Stomach smooth muscle (tissue), 2 donors: Measurements from ENCODE around the gene ANKRD34C.

ENCODE experiments used
- H3K27ac ChIP-seq: one replicate; pipeline ENCODE4 v1.7.0; 2013; ENCODE audit warnings: mild to moderate bottlenecking, low read length, inconsistent platforms
- H3K27me3 ChIP-seq, 2 donors: one replicate each; pipeline ENCODE4 v1.7.0; 2013; ENCODE audit warnings: low read length in 2 of 2; ENCODE audit not compliant: insufficient read depth in 2 of 2, control insufficient read depth in 1 of 2
- H3K36me3 ChIP-seq, 2 donors: one replicate each; pipeline ENCODE4 v1.7.0; 2013; ENCODE audit warnings: low read length in 2 of 2; ENCODE audit not compliant: control insufficient read depth in 2 of 2, insufficient read depth in 2 of 2
- H3K4me1 ChIP-seq: one replicate; pipeline ENCODE4 v1.7.0; 2013; ENCODE audit warnings: low read length; ENCODE audit not compliant: control insufficient read depth, insufficient read depth
- H3K4me3 ChIP-seq, 2 donors: one replicate each; pipeline ENCODE4 v1.7.0; 2013; ENCODE audit warnings: low read length in 2 of 2
- H3K9ac ChIP-seq, 2 donors: one replicate each; pipeline ENCODE4 v1.7.0; 2013; ENCODE audit warnings: low read length in 2 of 2, mild to moderate bottlenecking in 1 of 2
- H3K9me3 ChIP-seq, 2 donors: one replicate each; pipeline ENCODE4 v1.7.0; 2013; ENCODE audit warnings: low read length in 2 of 2; ENCODE audit not compliant: control insufficient read depth in 2 of 2
- donor health status: healthy.
- donor health status: Pancreatic carcinoma.

The ANKRD34C gene

DNA sequence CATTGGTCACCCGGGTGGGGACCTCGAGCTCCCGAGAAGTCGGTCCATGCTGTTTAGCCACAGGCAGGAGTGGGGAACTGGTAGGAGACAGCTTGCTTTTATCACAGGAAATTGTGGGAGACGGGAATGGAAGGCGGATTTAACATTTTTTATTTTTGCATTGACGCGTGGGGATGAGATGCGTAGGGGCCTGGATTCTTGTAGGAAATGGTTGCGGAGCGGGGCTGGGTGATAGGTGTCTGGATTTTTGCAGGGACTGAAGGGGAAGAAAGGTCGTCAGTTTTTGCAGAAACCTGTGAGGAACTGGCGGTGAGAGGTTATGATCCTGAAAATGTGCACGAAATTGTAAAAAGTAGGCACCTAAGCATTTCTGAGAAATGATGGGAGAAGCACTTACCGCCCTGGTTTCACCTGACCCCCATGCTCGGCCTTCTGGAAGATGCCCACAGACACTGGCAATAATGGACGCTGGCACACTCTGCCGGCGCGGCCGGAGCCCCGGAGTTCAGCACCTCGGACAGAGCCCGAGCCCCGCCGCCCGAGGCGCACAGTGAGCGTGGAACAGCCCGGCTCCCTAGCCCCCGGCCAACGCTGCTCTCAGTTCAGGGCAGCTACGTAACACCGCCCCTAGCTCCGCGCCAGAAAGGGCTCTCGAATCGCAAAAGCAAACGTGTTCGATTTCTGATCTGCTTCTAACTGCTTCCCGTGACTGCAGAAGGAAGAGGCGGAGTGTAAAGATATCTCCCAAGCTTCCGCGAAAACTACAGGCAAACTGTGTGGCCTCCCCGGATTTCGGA, 928 bp downstream of the ANKRD34C start:
- Histone ChIP-seq H3K27ac (no peak overlapping the region), H3K9me3 (peaks cover 2 to 4% of the 10 kb centered on the region in 2 donors), H3K36me3 (no peaks in the 10 kb centered on the region), H3K9ac (no peak overlapping the region), H3K27me3 (peaks cover 32 to 34% of the 10 kb centered on the region in 2 donors), H3K4me3 (no peak overlapping the region), H3K4me1 (no peaks in the 10 kb centered on the region)

DNA sequence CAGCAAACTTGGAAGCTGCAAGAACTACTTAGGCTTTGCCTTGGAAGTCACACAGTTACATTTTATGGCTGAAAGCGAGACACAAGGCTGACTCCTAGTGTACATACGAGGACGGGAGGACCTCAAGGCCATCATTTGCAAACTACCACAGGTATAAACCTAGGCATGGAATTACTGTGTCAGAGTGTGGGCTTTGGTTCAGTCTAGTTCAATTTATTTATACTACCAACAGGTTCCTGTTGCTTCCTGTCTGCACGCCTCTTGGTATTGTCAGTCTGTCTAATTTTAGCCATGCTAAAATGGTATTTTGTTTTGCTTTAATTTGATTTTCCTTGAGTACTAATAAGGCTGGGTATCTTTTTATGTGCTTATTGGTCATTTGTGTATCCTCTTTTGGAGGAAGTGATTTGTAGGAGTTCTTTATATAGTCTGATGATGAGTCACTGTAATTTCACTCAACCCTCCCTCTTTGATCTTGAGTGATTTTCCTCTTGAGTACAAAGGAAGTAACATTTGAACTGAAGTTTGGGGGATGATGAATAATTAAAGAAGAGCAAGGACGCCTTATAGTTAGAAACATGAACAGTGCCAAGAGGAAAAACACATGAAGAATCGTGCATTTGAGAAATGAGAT, 8.2 kb downstream of the ANKRD34C start:
- Histone ChIP-seq H3K4me1 (no peaks in the 10 kb centered on the region), H3K9ac (no peak overlapping the region), H3K9me3 (no peaks in the 10 kb centered on the region), H3K27me3 (peaks cover 3 to 9% of the 10 kb centered on the region in 2 donors), H3K27ac (no peak overlapping the region), H3K4me3 (no peak overlapping the region), H3K36me3 (no peaks in the 10 kb centered on the region)

DNA sequence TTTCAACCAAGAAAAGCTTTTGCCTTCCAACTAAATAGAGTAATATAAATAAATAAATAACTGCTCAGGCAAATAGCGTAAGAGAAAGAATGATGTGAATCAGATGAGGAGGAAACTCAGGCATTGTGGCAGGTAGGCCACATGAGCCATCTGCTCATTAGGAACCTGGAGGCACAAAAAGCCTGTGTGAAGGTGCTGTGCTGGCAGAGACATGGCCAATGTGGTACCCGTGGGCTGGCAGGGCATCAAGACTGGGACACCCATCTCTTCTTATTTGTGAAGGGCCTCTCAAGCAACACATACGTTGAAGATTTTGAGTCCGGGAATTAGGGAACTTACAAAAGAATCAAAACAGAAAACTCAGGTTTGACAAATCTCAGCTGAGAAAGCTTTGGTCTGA, 9.5 kb downstream of the ANKRD34C start:
- Histone ChIP-seq H3K9ac (no peak overlapping the region), H3K27me3 (peaks cover 0 to 9% of the 10 kb centered on the region in 2 donors), H3K36me3 (no peaks in the 10 kb centered on the region), H3K27ac (no peak overlapping the region), H3K4me3 (no peak overlapping the region), H3K4me1 (no peaks in the 10 kb centered on the region), H3K9me3 (no peaks in the 10 kb centered on the region)

DNA sequence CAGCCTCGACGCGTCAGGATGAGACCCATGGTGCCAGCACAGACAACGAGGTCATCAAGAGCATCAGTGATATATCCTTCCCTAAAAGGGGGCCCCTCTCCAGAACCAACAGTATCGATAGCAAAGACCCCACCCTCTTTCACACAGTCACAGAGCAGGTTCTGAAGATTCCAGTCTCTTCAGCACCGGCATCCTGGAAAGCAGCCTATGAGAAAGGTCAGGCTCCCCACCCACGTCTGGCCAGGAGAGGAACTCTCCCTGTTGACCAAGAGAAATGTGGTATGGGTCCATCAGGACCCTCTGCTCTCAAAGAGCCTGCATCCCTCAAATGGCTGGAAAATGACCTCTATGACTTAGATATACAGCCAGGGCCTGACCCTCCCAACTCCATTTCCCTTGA, 11.6 kb downstream of the ANKRD34C start:
- peaks cover under 1 to 7% of the 10 kb centered on the region in 2 donors for H3K27me3 ChIP-seq

GRCh38 chr15:79296583-79296982, 14.1 kb downstream of the ANKRD34C start:
- no peak overlapping the region for H3K27ac ChIP-seq
- H3K9ac ChIP-seq, result no peak overlapping the region
- no peaks in the 10 kb centered on the region for H3K9me3 ChIP-seq
- no peaks in the 10 kb centered on the region for H3K36me3 ChIP-seq
- no peaks in the 10 kb centered on the region for H3K4me1 ChIP-seq
- no peak overlapping the region for H3K4me3 ChIP-seq
- peaks cover 2 to 3% of the 10 kb centered on the region in 2 donors for H3K27me3 ChIP-seq

More for the DNA sequence above, 11.6 kb downstream of the ANKRD34C start:
- Histone ChIP-seq H3K36me3 (no peaks in the 10 kb centered on the region), H3K4me1 (no peaks in the 10 kb centered on the region), H3K4me3 (no peak overlapping the region), H3K9ac (no peak overlapping the region), H3K27ac (no peak overlapping the region), H3K9me3 (no peaks in the 10 kb centered on the region)

- Histone ChIP-seq H3K27ac (no peak overlapping the region), H3K9me3 (no peaks in the 10 kb centered on the region), H3K36me3 (no peaks in the 10 kb centered on the region), H3K9ac (no peak overlapping the region), H3K27me3 (peaks cover 2 to 3% of the 10 kb centered on the region in 2 donors), H3K4me1 (no peaks in the 10 kb centered on the region), H3K4me3 (no peak overlapping the region)
Measured at GRCh38 chr15:79299126-79299840, 16.8 kb downstream of the ANKRD34C start.

- no peaks in the 10 kb centered on the region for H3K9me3 ChIP-seq
- H3K27ac ChIP-seq, result no peak overlapping the region
- H3K4me3 ChIP-seq, result no peak overlapping the region
- H3K27me3 ChIP-seq, result peaks cover 2 to 3% of the 10 kb centered on the region in 2 donors
- no peak overlapping the region for H3K9ac ChIP-seq
- no peaks in the 10 kb centered on the region for H3K36me3 ChIP-seq
- H3K4me1 ChIP-seq, result no peaks in the 10 kb centered on the region
Measured at GRCh38 chr15:79299841-79300235, 17.3 kb downstream of the ANKRD34C start.

DNA sequence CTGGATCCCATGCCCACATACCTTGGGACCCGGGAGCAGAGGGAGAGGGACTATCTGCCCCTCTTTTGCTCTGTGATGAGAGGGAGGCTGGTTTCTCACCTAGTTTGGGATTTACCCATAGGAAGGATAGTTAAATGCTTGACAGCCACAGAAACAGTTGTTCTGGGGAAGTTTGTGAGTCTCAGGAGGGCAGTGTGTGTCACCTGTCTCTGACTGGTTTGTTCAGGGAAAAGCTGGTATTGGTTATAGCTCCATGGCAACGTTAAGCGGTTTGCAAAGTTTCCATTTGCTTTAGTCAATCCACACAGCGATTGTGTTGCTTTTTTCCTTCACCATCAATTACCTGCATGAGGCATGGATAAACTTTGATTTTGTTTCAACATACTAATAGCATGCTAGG, 24.7 kb downstream of the ANKRD34C start:
- Histone ChIP-seq H3K9me3 (peaks cover 0 to 2% of the 10 kb centered on the region in 2 donors), H3K27me3 (peaks cover 0 to 3% of the 10 kb centered on the region in 2 donors), H3K4me1 (peaks cover 13% of the 10 kb centered on the region), H3K4me3 (no peak overlapping the region), H3K27ac (no peak overlapping the region), H3K9ac (no peak overlapping the region), H3K36me3 (no peaks in the 10 kb centered on the region)

DNA sequence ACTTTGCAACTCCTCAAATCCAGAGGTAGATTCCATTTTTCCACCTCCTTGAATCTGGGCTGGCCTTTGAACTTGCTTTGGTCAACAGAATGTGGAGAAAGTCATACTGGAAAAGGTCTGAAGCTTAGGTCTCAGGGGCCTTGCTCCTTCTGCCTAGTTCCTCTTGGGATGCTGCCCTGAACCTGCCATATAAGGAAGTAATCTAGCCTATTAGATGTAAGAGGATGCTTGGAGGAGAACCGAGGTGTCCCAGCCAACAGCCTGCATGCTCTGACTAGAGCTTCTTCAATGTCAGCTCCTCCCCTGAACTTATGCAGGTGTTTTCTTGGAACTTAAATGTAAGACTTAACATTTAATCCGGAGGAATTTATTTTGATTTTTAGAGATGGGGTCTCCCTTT, 26.4 kb downstream of the ANKRD34C start:
- Histone ChIP-seq H3K27me3 (peaks cover 0 to 3% of the 10 kb centered on the region in 2 donors), H3K9me3 (peaks cover 0 to 2% of the 10 kb centered on the region in 2 donors), H3K9ac (no peak overlapping the region), H3K4me1 (peaks cover 15% of the 10 kb centered on the region), H3K4me3 (no peak overlapping the region), H3K27ac (no peak overlapping the region), H3K36me3 (peaks cover 2% of the 10 kb centered on the region in 2 donors)

- peak overlapping the region; percentile 78 to 87 for H3K4me3 ChIP-seq
- peaks cover 15% of the 10 kb centered on the region for H3K4me1 ChIP-seq
- H3K9ac ChIP-seq, result no peak overlapping the region
- no peak overlapping the region for H3K27ac ChIP-seq
- peaks cover 0 to 3% of the 10 kb centered on the region in 2 donors for H3K27me3 ChIP-seq
- peaks cover 0 to under 1% of the 10 kb centered on the region in 2 donors for H3K9me3 ChIP-seq
- peaks cover 14 to 16% of the 10 kb centered on the region in 2 donors for H3K36me3 ChIP-seq
Measured at GRCh38 chr15:79310612-79310984, 28.1 kb downstream of the ANKRD34C start.
